PFSK-1 (cell line): ENCODE data around the gene XYLT1.

ENCODE experiments used
- POLR2AphosphoS5 ChIP-seq: IDR thresholded peaks from 2 replicates; pipeline ENCODE4 v1.6.1; 2012; ENCODE audit warnings: low read depth, mild to moderate bottlenecking, control low read depth, low read length, moderate library complexity
- SIN3A ChIP-seq: IDR thresholded peaks from 2 replicates; pipeline ENCODE4 v1.6.1; 2012; ENCODE audit warnings: mild to moderate bottlenecking, low read length, moderate library complexity, borderline replicate concordance; ENCODE audit not compliant: insufficient read depth
- TAF1 ChIP-seq: IDR thresholded peaks from 2 replicates; pipeline ENCODE4 v1.6.1; 2012; ENCODE audit warnings: low read length, control low read depth, borderline replicate concordance; ENCODE audit not compliant: insufficient read depth
- TF ChIP-seq, protein P1 (sequence below), 2 experiments: IDR thresholded peaks; 2 replicates each; pipeline versions ENCODE4 v1.6.1 to v1.8.0; 2011 to 2012; ENCODE audit warnings: low read depth in 2 of 2, low read length in 2 of 2, control low read depth in 1 of 2, inconsistent platforms in 1 of 2, mild to moderate bottlenecking in 1 of 2, moderate library complexity in 1 of 2; ENCODE audit not compliant: insufficient read depth in 1 of 2

DNA sequence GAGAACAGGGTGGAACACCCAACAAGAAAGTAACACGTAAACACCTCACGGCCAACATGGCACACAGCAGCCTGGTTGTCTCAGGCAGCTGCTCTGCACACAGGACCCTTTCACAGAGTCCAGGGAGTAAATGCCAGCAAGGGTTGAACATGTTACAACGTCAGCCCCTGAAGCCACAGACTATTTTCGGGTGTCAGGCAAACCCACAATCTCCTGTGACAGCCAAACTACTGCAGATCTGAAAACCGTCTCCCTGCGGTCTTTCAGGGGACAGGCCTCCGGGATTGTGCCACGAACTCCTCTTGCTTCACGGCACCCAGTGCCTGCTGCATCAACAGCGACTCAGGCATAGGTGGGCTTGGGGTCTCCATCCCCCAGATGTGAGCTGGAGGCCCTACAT, 127.7 kb downstream of the XYLT1 start:
- TF ChIP-seq POLR2AphosphoS5 (no peak), TAF1 (no peak), SIN3A (no peak)
- TF ChIP-seq, protein P1, sequence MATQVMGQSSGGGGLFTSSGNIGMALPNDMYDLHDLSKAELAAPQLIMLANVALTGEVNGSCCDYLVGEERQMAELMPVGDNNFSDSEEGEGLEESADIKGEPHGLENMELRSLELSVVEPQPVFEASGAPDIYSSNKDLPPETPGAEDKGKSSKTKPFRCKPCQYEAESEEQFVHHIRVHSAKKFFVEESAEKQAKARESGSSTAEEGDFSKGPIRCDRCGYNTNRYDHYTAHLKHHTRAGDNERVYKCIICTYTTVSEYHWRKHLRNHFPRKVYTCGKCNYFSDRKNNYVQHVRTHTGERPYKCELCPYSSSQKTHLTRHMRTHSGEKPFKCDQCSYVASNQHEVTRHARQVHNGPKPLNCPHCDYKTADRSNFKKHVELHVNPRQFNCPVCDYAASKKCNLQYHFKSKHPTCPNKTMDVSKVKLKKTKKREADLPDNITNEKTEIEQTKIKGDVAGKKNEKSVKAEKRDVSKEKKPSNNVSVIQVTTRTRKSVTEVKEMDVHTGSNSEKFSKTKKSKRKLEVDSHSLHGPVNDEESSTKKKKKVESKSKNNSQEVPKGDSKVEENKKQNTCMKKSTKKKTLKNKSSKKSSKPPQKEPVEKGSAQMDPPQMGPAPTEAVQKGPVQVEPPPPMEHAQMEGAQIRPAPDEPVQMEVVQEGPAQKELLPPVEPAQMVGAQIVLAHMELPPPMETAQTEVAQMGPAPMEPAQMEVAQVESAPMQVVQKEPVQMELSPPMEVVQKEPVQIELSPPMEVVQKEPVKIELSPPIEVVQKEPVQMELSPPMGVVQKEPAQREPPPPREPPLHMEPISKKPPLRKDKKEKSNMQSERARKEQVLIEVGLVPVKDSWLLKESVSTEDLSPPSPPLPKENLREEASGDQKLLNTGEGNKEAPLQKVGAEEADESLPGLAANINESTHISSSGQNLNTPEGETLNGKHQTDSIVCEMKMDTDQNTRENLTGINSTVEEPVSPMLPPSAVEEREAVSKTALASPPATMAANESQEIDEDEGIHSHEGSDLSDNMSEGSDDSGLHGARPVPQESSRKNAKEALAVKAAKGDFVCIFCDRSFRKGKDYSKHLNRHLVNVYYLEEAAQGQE (IDR thresholded peaks at IDR 0.05; ENCODE audit: insufficient read depth in 1 of 2, low read depth in 2 of 2, low read length in 2 of 2): no peak
